Activated CD8-positive, alpha-beta memory T cell treated with anti-CD3 and anti-CD28 coated beads, Interleukin-2, amount 50 U/mL, for 1 hour (primary cell): ENCODE measurements around the gene DDX24.

ENCODE experiments used
- DNase-seq: peaks from one replicate; pipeline ENCODE4 v3.0.0-alpha.2; 2020; ENCODE audit errors: extremely low read depth

The DDX24 gene

DNA sequence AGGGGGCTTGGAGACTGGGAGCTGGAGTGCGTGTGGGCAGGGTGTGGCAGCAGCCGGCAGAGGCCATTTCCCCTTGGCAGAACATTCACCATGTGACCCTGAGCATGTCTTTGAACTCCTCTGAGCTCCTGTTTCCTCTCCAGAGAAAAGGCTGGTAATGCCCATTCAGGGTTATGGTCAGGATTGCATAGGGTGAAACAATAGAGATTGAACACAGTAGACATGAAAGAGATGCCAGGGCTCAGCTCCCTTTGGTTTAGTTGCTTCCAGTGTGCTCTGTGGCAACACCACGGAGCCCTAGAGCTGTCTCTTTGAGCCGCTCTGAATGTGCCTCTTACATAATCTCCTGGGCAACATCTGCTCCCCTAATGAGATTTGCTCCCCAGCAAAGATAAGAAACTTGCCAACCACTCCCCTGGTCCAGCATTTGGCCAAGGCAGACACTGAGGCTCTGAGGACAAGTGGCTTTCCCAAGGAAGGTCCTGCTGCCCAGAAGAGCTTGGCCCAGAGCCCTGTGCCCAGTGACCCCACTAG lies 34.1 kb upstream of the DDX24 start:
- no peak for DNase-seq

- no peak for DNase-seq
These were observed 33.6 kb upstream of the DDX24 start for GRCh38 chr14:94114589-94115057.

GRCh38 chr14:94113908-94114588 lies 33.0 kb upstream of the DDX24 start:
- DNase-seq, result no peak

GRCh38 chr14:94113490-94113889 lies 32.5 kb upstream of the DDX24 start:
- no peak for DNase-seq

- no peak for DNase-seq
These were observed 32.1 kb upstream of the DDX24 start for GRCh38 chr14:94113073-94113472.

GRCh38 chr14:94112513-94113063 lies 31.6 kb upstream of the DDX24 start:
- no peak for DNase-seq

- DNase-seq, result no peak
These were observed 30.5 kb upstream of the DDX24 start for GRCh38 chr14:94111276-94112095.

DNA sequence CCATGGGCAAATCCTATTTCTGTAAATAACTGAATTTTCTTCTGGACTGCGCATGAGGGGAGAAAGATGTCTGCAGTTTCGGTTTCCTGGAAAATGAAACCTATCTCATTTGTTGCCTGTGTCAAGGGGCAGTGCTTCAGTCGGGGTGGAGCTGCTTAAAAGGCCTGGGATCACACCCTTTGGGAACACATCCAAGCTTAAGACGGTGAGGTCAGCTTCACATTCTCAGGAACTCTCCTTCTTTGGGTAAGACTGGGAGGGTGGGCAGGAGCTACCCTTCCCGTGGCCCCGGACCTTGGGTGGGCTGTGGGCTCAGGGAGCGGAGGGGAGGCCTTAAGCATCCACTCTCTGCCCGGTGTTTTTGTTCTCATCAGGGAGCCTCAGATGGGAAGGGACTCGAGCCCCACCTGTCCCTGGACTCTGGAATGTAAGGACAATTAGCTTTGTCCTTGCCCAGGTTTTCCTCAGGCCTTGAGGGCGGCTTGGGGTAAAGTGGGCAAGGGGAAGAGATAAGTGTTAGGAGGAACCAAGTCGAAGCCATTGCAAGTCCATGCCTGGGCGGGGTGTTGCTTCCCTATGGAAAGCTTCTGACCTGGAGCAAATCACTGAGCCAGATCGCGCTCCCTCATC lies 29.7 kb upstream of the DDX24 start, which contains the start of gene IFI27:
IFI27 (plus strand) TSS at position 185 of the 630 bp plus-strand sequence.
- DNase-seq, result no peak

DNA sequence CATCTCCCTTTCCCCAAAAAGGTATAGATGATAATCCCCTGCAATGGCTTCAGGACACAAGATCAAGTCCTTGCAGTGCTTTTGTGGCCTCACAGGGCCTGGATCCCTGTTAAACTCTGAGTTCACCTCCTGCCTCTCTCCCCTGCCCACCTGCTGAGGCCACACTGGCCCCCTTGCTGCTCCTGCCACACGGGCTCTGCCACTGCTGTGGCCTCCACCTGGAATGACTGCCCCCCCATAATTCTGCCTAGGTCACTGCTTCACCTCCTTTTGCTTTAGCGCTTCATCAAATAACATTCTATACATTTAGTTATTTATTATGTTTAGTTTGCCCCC lies 28.9 kb upstream of the DDX24 start:
- DNase-seq, result no peak

DNA sequence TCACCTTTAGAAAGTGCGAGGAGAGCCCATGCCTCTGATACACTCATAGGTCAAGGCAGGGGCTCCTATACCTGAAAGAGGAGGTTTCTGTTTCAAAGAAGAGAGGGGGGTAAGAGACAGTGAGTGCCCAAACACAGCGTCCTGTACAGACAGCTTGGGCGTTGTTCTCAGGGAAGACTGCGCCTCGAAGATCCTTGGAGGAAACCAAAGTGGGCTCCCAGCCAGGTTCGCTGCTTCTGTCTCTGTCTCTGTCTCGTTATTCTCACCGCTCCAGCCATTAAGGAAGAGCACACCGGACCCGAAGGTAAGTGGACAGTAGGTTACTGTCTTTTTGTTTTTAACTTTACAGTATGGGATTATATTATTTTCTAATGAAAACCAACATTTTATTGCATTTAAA lies 23.7 kb upstream of the DDX24 start:
- no peak for DNase-seq

DNA sequence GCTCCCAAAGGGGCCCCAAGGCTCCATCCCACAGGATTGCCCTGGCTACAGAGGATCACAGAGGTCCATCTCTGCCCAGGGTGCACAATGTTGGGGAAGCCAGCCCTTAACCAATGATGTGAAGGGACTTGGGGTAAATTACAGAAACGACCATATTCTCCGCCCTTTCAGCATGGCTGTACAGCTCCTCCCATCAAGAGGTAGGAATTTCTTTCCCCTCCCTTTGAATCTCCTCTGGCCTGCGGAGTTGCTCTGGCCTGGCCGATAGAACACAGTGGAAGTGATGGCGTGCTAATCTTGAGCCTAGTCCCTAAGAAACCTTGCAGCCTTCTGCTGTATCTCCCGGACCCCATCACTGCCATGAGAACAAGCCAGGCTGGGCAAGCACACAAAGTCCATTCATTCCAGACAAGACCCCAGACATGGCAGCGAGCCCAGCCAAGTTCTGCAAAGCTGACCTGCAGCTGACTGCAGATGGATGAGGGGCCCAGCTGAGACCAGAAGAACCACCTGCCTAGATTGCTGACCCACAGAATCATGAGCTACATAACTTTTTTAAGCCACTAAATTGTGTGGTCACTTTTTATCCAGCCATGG lies 22.6 kb upstream of the DDX24 start:
- no peak for DNase-seq

DNA sequence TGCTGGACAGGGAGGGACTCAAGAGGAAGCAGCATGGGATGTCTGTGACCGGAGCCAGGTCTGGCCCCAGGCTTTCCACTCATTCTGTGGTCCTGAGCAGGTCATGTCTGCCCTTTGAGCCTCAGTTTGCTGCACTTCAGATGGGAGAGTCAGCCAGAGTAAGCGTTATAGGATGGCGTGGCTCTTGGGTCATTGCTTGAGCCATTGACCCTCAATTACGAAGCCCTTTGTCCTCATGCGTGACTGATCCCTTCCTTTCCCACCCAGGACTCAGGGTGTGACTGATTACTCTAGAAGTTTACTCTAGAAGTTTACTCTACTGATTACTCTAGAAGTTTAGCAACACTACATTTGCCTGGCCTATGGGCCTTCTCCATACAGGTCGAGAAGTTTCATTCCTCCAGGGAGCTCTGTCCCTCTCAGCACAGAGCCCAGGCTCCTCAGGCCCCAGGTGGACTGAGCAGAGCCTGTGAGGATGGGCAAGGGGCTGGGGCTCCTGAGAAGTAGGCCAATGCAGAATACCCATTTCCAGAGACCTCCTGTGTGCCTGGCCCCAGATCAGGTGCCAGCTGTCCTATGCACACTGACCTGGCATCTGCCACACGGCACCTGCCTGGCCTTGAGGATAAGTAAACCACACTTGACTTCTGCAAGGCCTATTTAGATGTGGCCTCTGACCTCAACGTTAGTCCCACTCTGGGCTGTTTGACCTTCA lies 21.9 kb upstream of the DDX24 start:
- DNase-seq, result no peak

- DNase-seq, result no peak
These were observed 20.7 kb upstream of the DDX24 start for GRCh38 chr14:94101748-94102147.

- DNase-seq, result no peak
These were observed 19.8 kb upstream of the DDX24 start for GRCh38 chr14:94100847-94101246.

DNA sequence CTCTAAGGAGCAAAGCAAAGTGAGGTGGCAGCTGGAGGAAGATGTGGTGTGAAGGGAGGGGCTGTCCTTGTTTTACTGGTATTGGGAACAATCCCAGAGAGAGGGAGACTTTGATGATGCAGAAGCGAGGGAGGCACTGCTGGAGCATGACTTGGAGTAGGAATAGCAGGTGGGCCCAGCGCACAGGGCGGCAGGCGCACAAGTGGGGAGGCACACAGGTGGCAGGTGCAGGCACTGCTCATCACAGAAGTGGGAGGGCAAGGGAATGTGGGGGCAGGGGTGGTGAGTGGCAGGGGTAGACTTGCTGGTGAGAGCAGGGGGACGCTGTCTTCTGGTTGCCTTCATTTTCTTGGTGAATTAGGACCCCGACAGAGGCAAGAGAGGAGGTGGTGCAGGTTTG lies 18.0 kb upstream of the DDX24 start:
- no peak for DNase-seq

DNA sequence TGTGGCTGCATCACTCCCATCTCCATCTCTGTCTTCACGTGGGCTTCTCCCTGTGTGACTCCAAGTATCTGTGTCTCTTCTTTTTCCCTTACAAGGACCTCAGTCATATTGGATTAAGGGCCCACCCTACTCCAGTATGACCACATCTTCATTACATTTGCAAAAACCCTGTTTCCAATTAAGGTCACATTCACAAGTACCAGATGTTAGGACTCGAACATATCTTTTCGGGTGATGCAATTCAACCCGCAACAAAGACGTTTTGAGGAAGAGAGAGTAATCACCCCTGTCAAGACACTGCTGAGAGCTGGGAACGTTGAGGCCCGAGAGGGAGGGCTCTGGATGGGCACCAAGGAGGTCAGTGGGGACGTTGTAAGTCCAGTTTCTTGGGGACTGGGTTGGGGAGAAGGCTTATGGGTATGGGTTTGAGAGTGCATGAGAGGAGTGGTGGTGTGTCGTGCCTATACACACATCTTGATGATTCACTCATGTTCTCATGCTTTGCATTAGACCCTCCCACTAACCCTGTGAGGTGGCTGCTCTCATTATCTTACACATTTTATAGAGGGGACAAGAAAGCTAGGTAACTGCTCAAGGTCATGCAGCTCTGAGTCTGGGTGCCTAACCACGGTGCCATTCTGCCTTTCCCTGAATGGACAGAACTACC lies 17.5 kb upstream of the DDX24 start:
- DNase-seq, result no peak

DNA sequence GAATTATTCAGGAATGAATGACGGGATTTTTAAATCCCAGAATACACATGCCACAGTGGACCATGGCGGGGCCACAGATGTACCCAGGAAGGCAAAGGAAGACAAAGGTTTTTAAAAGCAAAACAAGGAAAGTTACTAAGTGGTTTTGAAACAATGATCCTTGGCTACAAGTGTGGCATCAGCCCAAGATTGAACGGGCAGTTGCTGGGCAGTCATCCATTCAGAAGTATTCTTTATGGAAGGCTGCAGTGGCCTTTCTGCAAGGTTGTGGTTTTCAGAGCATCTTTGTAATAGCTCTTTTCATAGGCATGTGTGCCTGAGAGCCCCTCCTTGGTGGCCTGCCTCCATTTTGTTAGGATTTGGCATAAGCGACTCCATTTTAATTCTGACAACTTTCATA lies 16.1 kb upstream of the DDX24 start:
- DNase-seq, result no peak

DNA sequence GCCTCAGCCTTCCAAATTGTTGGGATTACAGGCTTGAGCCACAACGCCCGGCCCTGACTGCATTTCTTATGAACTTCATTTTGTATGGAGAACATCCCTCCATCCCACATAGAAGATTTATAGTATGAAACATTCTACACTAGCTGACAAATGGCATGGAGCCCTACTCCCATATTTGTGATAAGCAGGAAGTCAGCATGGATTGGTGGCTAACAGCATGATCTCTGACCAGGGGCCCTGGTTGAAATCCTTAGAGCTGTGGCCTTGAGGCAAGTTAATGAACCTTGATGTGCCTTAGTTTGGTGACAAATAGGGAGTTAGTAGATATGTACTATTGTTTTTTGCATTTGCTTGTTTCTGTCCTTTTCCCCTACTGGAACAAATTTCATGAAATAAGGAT lies 12.4 kb upstream of the DDX24 start:
- DNase-seq, result no peak

DNA sequence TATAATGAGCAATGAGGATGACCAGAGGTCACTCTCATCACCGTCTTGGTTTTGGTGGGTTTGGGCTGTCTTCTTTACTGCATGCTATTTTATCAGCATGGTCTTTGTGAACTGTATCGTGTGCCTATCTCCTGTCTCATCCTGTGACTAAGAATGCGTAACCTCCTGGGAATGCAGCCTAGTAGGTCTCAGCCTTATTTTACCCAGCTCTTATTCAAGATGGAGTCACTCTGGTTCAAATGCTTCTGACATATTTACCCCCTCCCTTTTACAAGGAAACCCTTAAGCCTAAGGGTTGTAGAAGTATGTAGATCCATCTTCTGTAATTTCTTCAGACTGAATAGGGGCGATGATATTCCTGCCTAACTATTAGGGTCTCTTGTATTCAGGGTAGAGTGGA lies 8.5 kb upstream of the DDX24 start:
- DNase-seq, result no peak

DNA sequence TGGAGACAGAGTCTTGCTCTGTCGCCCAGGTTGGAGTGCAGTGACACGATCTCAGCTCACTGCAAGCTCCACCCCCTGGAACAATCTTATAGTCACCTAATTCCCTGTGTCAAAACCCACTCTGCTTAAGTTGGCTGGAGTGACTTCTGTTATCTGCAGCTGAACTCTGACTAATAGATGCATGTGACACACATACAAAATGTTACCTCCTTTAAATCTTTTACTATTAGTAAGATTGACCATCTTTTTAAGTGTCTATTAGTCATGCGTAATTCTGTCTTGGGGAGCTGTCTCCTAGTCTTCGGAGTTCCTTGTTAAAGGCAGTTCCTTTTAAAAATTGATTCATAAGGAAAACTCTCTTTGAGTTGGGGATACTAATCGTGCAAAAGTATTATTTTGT lies 7.5 kb upstream of the DDX24 start:
- no peak for DNase-seq

GRCh38 chr14:94087891-94088290 lies 6.9 kb upstream of the DDX24 start:
- no peak for DNase-seq
